GM19468 (cell line): ENCODE measurements around the gene ZSCAN12.

Experiments used
- ATAC-seq: cut with Tn5 transposase; IDR thresholded peaks from one replicate; pipeline ENCODE4 v1.9.1; 2021; ENCODE audit warnings: mild to moderate bottlenecking, moderate library complexity, moderate number of reproducible peaks; ENCODE audit not compliant: unreplicated experiment; ENCODE audit errors: extremely low read depth

Gene ZSCAN12

DNA sequence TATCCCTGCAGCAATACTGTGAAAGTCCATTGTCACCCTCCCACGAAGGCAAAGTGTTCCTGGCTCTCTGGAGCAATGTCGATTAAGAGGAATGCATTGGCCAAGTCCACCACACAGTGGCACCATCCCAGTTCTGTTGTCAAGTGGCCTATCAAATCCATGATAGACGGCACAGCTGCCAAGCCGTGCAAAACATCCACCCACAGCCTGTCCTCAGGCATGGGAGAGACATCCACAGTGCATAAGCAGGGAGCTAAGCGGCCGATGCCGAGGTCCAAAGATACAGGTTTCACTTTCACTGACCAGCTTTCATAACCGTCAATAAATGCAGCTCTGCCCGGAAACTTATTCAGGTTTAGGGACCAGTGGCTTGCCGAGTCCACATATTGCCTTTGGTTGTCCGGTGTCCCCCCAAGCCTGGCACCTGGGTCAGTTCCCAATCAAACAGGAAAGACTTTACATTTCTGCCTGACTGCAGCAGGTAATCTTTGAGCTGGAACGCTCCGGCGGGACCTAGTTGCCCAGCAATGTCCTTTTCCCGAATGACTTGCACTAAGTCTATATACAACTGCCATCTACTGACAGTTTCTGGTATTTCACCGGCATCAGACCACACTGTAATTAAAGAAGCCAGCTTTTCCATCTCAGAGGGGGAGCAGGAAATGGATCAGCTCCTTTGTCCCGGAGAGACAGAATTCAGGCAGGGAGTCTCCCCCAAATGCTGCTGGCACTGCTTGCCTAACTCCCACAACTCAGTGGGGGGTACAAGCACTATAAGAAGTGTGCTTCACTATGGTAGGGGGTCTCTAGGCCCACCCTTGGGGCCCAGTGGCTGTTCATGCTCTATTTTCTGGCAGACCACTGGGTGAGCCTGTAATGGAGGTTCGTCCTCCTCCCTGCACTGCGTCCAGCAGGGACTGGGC is 43.5 kb downstream of the ZSCAN12 start:
- ATAC-seq: peak; percentile 21

DNA sequence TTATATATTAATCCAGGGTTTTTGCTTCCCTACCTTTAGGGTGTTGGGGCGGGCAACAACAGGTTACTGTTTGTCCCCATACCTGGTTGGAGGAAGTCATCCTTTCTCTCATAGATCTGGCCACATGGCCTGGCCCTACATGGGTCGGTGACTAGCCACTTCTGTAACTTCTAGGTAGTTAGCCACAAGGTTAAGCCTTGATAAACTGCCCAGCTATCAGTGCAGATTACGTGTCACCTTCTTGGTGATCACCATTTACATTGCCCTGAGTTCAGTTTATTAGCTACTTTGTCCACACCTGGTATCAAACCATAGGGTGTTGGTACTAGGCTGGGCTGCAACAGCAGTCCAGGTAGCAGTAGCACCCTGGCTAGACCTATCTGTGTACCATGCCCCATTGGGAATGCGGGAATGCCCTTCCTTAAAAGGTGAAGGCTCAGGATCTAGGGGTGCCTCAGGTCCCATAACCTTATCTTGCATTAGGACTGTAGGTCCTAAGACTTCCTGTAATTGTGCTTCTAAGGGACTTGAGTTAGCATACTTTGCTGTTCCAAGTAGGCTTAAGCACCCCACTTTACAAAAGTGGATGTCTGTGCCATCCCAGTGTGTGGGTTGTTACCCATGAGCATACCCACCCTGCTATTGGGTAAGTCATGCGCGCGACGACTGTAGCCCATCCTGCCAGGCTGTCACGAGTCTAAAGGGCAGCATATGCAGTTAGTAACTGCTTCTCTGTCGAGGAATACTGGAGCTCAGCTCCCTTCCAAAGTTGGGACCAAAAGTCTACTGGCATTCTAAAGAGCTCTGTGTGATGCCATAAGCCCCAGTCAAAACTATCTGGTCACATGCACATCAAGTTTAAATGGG is 44.6 kb downstream of the ZSCAN12 start:
- no peak for ATAC-seq

DNA sequence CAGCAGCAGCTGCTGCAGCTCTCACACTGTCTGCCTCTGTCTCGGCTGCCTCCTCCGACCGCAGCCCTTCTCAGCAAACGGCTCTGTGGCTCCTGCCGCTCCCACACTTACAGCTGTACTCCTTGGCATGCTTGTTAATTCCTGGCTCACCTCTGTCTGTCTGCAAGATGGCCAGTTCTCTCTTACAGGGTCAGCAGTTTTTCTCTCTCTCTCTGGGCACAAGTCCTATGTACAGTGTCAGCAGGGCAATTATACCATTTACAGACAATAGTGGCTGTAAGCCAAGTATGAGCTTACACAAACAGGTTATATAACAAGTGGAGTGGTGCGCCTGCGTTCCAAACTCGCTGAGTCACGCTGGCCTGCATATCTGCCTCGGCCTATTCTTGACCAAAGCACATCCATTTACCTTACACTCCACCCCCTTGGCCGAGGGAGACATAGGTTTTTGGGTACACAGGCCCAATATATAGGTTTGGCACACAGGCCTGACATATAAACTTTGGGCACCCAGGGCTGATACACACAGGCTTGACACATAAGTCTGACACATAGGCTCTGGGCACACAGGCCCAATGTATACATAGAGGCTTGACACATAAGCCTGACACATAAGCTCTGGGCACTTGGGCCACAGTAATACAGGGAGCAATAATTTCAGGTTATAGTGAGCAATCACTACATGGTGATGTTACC is 45.4 kb downstream of the ZSCAN12 start:
- ATAC-seq: no peak

DNA sequence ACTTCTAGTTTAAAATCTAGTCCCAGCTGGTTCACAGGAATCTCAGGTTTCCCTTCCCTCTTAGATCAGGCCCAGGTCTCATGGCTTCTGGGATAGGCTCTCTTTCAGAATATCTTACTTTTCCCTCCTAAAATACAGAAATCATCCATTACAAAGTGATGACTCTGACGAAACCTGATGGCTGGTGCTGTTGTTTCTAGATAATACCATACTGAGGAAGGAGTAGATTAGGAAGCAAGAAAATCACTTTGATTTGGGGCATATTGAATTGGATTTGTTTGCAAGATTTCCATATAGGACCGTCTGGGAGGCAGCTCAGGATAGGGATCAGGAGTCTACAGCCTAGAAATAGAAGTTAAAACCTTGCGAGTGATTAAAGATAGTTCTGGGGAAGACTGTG is 46.2 kb downstream of the ZSCAN12 start:
- ATAC-seq: no peak

DNA sequence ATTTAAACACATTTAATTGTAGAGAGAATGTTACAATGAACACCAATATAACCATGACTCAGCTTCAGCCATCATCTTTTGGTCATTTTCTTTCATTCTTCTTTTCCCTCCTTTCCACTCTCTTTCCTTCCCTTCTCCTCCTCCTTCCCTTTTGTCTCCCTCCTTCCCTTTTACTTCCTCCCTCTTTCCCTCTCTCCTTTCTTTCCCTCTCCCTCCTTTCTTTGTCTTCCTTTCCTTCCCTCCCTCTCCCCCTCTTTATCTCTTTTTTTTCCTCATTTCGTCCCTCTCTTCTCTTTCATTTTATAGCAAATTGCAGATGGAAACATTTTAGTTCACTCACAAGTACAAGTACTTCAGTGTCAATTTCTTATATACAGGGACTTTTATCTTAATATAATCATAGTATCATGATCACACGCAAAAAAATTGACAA is 48.0 kb downstream of the ZSCAN12 start:
- ATAC-seq: no peak

DNA sequence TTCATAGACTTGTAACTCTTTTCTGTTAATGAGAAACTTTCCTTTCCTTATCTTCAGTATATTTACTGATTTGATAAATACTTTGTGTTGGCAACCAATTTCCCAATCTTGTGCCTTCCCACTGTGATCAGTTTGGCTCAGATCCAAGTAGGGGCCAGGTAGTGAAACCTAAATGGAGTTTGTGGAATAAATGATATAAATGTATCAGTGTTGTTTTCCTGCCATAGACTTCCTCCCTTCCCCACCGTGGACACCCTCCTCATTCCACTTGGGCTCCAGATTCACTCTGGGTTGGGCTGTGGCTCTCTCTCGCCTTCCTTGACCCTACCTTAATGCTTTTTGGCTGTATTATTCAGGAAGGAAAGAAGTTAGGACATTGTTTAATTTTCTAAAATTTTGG is 48.5 kb downstream of the ZSCAN12 start:
- no peak for ATAC-seq

DNA sequence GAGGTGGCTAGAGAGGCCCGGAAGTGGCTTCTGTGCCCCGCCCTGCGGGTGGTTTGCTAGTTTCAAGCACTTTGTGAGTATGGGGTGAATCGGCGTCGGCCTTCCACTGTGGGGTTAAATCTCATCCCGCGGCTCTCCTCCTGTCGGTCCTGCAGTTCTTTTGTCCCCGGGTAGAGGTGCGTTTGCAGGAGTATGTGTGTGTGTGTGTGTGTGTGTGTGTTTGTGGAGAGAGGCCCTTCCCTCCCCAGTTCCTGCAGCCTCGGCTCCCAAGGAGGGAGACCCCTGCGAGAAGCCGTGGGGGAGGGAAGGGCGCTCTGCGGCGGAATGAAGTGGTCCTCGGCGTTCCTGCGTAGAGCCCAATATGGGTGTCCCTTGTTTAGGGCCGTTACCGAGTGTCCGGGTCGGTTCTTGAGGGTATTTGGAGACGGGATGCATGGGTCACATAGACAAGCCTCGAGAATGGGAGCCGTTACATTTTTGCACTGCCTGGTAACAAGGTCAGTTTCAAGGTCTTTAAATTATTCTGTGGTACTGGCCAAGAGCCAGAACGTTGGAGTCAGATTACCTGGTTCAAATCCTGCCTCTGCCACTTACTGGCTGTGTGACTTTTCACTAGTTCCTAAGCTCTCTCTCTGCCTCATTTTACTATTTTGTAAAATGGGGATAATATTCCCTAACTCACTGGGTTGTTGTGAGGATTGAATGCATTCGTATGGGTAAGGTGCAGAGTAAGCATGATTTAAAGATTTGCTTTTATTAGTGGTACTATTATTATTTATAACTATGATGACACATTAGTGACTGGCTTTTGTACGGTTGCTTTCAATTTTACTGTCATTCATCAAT is 49.4 kb downstream of the ZSCAN12 start, which contains the start of gene ZKSCAN3:
ZKSCAN3 (plus strand) TSS at position 56 of the 846 bp plus-strand sequence. CDS start 9,640 bp downstream, outside the sequence.
- peak; percentile 81 for ATAC-seq

DNA sequence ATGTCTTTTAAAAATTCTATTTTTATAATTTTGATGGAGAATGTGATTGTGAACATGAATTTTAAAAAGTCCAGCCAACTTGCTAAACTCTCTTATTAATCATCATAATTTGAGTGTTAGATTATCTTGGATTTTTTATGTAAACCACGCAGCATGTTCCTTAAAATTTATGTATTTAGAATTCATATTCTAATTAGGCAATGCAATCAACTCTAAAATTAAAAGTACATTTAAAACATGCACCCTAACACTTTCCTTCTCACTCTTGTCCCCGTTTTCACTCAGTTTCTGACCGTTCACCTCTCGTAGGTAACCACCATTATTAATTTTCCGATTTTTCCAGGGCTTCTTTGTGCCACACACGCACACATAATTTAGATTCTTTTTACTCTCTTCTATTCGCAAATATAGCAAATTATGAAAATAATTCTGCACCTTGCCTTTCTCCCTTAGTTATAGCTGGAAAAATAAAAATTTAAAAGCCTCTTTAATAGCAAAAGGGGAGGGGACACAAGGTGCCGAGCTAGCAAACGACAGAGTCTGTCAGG is 50.1 kb downstream of the ZSCAN12 start:
- ATAC-seq: no peak

DNA sequence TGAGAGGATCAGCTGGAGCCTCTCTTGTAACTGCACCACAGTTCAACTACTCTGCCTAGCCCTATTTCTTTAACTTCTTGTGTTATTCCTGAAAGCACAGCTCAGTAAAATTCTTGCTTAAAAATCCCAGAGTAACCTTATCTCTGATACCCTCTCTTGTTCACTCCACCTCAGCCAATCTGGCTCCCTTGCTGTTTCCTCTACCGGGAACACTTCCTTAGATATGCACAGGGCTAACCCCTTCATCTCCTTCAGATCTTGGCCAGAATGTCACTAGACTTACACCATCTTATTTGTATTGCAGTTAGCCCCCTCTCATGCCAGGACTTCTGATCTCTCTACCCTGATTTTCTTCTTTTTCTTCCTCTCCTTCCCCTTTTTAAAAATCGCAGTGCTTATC is 52.4 kb downstream of the ZSCAN12 start:
- no peak for ATAC-seq

DNA sequence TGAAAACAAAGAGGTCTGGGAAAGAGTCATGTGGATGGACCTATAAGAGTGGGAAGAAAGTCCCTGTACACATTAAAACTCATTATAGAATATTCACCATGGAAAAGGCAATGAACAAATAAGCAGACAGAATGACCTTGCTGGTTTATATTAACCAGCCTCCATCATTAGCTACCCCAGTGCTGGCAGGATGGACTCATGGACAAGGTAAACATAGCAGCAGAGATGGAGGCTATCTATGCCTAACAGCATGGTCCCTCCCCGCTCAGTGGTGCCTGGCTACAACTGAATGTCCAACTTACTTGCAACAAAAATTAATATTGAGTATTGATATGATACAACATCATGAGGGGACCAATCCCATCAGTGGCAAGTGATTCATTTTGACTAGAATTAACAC is 54.3 kb downstream of the ZSCAN12 start:
- no peak for ATAC-seq

DNA sequence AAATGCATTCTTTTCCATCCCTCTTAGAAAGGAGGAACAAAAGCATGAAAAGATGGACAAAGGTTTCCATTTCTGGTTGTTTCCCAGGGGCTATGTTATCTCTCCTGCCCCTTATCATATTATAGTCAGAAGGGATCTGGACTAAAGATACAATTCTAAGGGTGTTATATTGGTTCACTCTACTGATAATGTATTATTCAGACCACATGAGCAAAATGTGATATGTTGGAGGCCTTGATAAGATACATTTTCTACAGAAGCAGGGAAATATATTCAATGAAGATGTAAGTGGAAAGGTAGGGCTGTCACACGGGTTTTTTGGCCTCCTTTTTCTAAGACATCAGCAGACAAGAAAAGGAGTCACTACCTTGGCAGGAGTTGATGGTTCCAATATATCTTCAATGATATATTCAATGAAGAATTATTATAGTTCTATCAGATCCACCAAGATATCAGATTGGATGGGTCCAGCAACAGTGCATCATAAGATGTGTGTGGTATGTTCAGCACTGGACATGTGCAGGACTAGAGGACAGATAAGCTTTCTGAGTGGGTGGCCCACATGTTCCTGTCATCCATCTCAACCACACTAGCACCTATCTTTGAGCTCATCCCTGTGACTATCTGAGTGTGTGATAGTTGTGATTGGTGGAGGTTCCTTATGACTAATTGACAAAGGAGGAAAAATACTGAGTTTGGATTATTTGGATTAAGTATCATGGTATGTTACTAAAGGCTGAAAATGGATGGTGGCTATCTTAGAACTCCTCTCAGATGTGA is 55.5 kb downstream of the ZSCAN12 start:
- no peak for ATAC-seq

DNA sequence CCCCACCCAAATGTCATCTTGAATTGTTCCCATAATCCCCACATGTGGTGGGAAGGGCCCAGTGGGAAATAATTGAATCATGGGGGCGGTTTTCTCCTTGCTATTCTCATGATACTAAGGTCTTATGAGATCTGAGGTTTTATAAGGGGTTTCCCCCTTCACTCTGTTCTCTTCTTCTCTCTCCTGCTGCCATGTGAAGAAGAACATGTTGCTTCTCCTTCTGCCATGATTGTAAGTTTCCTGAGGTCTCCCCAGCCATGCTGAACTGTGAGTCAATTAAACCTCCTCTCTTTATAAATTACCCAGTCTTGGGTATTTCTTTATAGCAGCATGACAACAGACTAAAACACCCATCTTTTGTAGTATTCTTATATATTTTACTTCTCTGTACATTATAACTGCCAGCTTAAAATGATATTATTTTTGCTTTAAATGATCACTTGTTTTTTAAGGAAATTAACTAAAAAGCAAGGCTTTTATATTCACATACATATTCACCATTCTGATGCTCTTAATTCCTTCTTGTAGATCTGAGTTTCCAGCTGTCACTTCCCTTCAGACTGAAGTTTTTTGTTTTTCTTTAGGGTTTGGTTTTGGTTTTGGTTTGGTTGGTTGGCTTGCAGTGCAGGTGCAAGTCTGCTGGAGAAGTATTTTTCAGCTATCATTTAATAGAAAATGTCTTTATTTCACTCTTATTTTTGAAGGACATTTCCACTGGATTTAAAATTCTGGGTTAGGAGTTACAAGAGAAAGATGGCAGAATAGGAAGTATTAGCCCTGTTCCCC is 59.0 kb downstream of the ZSCAN12 start:
- ATAC-seq: no peak

DNA sequence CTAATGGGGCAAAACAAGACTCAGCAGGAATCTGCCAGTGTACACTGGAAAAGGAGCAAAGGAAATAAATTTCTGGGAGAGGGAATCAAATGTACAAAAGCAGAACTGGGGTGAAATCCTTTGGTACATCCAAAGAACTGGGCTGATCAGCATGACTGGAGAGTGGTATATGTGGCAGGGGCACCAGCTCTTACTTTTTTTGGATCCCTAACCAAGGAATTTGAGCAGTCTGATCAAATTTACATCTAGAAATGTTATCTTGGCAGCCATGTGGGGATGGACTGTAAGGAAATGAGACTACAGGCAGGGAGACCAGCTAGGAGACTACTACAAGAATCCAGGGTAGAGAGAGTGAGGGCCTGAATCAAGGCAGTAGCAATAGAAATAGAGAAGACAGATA is 62.4 kb downstream of the ZSCAN12 start:
- ATAC-seq: no peak

DNA sequence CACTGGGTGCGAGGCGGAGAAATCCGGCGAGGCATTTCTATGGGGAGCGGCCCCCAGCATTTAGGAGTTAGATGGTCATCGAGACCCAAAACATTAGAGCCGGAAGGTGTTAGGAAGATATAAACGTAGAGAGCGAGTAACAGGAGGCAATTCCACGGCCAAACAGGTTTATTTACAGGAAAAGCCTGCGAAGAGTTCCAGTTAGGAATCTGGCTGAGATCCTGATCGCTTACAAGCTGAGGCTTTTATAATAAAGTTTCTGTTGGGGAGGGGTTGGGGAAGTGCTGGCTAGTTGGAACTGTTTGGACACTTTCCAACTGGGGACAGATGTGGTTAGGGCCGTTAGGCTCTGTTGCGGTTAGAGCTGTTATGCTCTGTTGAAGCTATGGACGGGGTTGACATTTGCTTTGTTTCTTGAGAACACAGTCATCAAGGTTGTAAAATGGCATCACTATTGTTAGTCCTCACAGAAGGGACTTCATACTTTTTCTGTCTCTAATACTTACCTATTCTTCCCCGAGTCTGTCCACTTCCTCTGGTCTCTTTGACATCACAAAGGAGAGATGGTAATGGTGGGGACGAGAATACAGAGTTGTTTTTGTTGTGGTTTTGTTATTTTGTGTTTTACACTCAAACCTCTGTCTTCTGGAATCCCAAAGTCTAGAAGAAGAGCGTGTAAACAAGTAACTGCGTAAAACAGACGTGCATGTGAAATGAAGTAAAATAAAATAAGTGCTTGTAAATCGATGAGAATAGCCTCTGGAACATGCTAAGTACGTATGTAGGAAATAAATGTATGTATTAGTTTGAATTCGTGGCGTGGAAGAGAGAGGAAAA is 63.0 kb downstream of the ZSCAN12 start:
- no peak for ATAC-seq

DNA sequence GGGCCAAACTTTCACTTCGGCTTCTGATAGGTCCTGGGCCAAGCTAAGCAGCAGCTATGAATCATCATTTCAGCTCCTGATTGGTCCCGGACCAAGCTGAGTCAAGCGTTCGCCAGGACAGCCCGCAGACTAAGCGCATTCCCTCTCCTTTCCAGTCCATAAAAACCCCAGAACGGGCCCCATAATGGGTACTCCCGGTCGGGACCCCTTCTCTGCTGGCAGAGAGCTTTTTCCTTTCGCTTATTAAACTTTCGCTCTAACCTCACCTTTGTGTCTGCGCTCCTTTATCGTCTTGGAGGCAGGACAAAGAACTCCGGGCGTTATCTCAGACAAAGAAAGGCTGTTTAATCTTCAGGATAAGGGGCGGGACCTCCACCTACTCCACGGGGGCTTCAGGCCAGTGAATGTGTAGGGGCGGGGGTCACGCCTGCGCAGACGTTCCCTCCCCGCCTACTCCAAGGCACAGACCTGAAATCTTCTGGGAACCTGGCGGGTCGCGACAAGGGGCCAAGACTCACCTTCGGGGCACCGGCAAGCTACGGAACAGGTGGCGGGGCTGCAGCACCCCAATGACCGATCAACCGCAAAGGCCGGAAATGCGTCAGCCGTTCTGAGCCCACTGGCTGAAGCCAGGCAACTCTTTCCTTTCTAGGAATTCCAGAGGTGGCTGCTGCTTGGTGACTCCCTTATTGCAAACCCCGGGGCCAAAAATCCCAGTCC is 63.8 kb downstream of the ZSCAN12 start, which contains the start of gene ZSCAN31:
ZSCAN31 (minus strand) TSS at position 585 of the 720 bp plus-strand sequence. CDS start 6,465 bp downstream, outside the sequence.
- peak; percentile 60 for ATAC-seq

DNA sequence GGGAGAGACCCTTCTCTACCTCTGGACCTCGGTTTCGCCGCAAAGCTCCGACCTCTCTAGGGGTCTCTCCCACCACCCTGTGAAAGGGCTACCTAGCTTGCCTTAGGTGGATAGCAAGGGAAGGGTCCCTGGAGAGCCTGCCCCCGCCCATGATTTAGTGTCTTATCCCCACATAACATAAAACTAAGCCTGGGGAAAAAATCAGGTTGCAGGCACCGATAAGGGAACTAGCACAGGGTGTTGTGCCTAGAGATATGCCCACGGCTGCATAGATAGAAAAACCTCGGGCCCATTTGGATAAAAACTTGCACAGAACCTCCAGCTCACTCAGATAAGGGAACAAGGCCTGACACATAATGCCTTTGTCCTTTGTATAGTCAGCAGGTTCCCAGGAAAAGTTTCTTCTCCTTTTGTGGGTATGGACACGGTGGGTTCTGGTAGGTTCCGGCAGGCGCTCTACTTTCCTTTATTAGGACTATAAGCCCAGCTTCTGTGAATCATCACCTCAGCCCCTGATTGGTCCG is 64.4 kb downstream of the ZSCAN12 start:
- ATAC-seq: no peak
